Lung (tissue), 12 donors: ENCODE results near the gene FAM180A. TPM values are rescaled to one million over a fixed set of nuclear protein-coding genes. Genes with fewer than 3 reads are reported as not detected.

Source experiments
- ATAC-seq: fragments of 200-7000 bp; cut with Tn5 transposase; one replicate; pipeline ENCODE4 v1.9.1; 2020; ENCODE audit warnings: moderate number of reproducible peaks; ENCODE audit not compliant: insufficient read depth, low FRiP score
- DNase-seq, 3 donors: peaks; one replicate each; pipeline ENCODE4 v3.0.0-alpha.2; 2013 to 2017
- H3K27ac ChIP-seq, 2 donors: one replicate each; pipeline ENCODE4 v1.5.1; 2013; ENCODE audit warnings: mild to moderate bottlenecking in 2 of 2, moderate library complexity in 2 of 2, control low read depth in 1 of 2, inconsistent platforms in 1 of 2, low read depth in 1 of 2, low read length in 1 of 2
- H3K27me3 ChIP-seq, 3 donors: one replicate each; pipeline ENCODE4 v1.5.1; 2013; ENCODE audit warnings: low read length in 2 of 3; ENCODE audit not compliant: control insufficient read depth in 3 of 3, insufficient read depth in 3 of 3
- H3K36me3 ChIP-seq, 4 donors: one replicate each; pipeline ENCODE4 v1.5.1; 2013; ENCODE audit warnings: low read length in 4 of 4, mild to moderate bottlenecking in 1 of 4, moderate library complexity in 1 of 4; ENCODE audit not compliant: control insufficient read depth in 4 of 4, insufficient read depth in 4 of 4
- H3K4me1 ChIP-seq, 5 donors: one replicate each; pipeline ENCODE4 v1.5.1; 2013; ENCODE audit warnings: low read length in 5 of 5, mild to moderate bottlenecking in 2 of 5, moderate library complexity in 1 of 5; ENCODE audit not compliant: control insufficient read depth in 5 of 5, insufficient read depth in 5 of 5
- H3K4me3 ChIP-seq: one replicate; pipeline ENCODE4 v1.5.1; 2013; ENCODE audit warnings: mild to moderate bottlenecking, control low read depth, moderate library complexity
- H3K9ac ChIP-seq, 2 donors: one replicate each; pipeline ENCODE4 v1.5.1; 2013; ENCODE audit warnings: low read length in 2 of 2, control low read depth in 1 of 2; ENCODE audit not compliant: insufficient read depth in 1 of 2
- H3K9me3 ChIP-seq, 4 donors: one replicate each; pipeline ENCODE4 v1.5.1; 2013; ENCODE audit warnings: low read length in 3 of 4, mild to moderate bottlenecking in 1 of 4, moderate library complexity in 1 of 4; ENCODE audit not compliant: control insufficient read depth in 4 of 4, insufficient read depth in 3 of 4
- CTCF ChIP-seq: IDR thresholded peaks from 2 replicates; pipeline ENCODE4 v1.5.1; 2012; ENCODE audit warnings: mild to moderate bottlenecking; ENCODE audit errors: control extremely low read depth, extremely low read depth
- WGBS, 2 donors: extraction: QIAGEN DNeasy Blood & Tissue Kit; methylation state at CpG; one replicate each; pipeline ENCODE4 v1.1.7; 2013; 5-methylcytosine and 5-hydroxymethylcytosine counted together
- polyA plus RNA-seq, 2 donors: library from polyadenylated mRNA; stranded (reverse); fragments of 200-250 nt; gene quantifications; one replicate each; pipeline ENCODE4 v1.2.1, GENCODE V29; 2013
- total RNA-seq, 2 donors: library from RNA; depleted of rRNA in 1 of 2; stranded (reverse); fragments of >200 nt in 1 of 2; gene quantifications; one replicate each; pipeline ENCODE4 v1.2.1, GENCODE V29; 2014 to 2021
- donor health status: control.
- donor health status: control.
- donor health status: Bipolar disorder and iron deficiency.
- donor health status: healthy.
- donor health status: DM: yes; HTN: yes; CAD: no.

The FAM180A gene
- total and polyA plus RNA-seq, 4 donors = 0.18 to 2.1 (median 1.3) TPM

- H3K4me1 ChIP-seq = no peaks in the 10 kb centered on the region
- DNase-seq (no peak), ATAC-seq (no peak)
- H3K4me3 ChIP-seq = no peak overlapping the region
- no peak for TF ChIP-seq CTCF
- no peak overlapping the region for H3K9ac ChIP-seq
- H3K27me3 ChIP-seq = no peaks in the 10 kb centered on the region
- no peaks in the 10 kb centered on the region for H3K36me3 ChIP-seq
- no peaks in the 10 kb centered on the region for H3K9me3 ChIP-seq
- WGBS, 2 donors = 76 to 81% methylated on average over 6 of the region's 6 CpGs
- H3K27ac ChIP-seq = no peak overlapping the region
Observed at GRCh38 chr7:135736586-135737305, 11.9 kb downstream of the FAM180A start.

- no peak for TF ChIP-seq CTCF
- 87 to 96% methylated on average over 1 of the region's 1 CpG for WGBS, 2 donors
- H3K27ac ChIP-seq = no peak overlapping the region
- no peak overlapping the region for H3K4me3 ChIP-seq
- ATAC-seq (no peak), DNase-seq (no peak)
- H3K9ac ChIP-seq = no peak overlapping the region
- no peaks in the 10 kb centered on the region for H3K36me3 ChIP-seq
- H3K9me3 ChIP-seq = no peaks in the 10 kb centered on the region
- H3K4me1 ChIP-seq = no peaks in the 10 kb centered on the region
- no peaks in the 10 kb centered on the region for H3K27me3 ChIP-seq
Observed at GRCh38 chr7:135734343-135734689, 14.3 kb downstream of the FAM180A start.

- Histone ChIP-seq H3K9ac (no peak overlapping the region), H3K9me3 (no peaks in the 10 kb centered on the region), H3K4me3 (no peak overlapping the region), H3K27ac (no peak overlapping the region), H3K36me3 (no peaks in the 10 kb centered on the region), H3K27me3 (no peaks in the 10 kb centered on the region), H3K4me1 (no peaks in the 10 kb centered on the region)
- ATAC-seq (no peak), DNase-seq (no peak)
- TF ChIP-seq CTCF = no peak
- 93 to 97% methylated on average over 21 of the region's 21 CpGs for WGBS, 2 donors
Observed at GRCh38 chr7:135733603-135734342, 14.8 kb downstream of the FAM180A start.
